ENCODE measurements around the gene KIAA0825. TPM values are rescaled to one million over a fixed set of nuclear protein-coding genes. Genes with fewer than 3 reads are reported as not detected.
A peak's percentile ranks its signal among the peaks of the same experiment; 100 is the strongest.

The KIAA0825 gene
- total and polyA plus RNA-seq, 2 experiments from 2014 or later, result 3.0 to 7.0 TPM

DNA sequence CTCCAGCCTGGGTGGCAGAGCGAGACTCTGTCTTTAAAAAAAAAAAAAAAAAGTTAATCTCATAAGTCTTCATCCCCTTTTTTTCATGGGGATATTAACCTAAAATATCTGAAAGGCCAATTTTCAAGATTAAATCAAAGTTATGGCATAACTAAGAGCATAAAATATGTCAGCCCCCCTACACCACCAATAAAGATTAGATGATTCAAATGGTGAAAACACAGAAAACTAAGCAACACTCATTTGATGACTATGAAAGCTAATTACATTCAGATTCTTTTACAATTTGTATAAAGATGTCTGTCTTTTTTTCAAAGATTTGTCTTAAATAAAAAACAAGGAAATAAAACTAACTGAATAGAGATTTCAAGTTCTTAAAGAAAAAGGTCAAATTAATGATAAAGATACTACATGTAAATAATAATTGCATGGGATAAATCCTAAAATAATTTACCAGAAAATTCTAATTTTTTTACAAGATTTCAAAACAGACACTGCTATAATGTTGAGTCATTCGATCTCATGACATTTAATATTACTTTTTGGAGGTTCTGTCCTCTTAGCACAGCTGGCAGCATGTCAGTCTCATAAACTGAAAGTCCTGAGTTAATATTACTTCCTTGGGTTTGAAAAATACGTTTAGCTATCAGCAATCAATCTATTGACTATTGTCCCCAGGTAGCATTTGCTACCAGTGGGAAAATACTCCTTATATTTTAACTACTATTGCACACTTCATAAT is 112.9 kb downstream of the KIAA0825 start:
- WGBS, 2 experiments (ENCODE audit: low coverage in 1 of 2, low lambda C conversion rate in 2 of 2, missing lambda C conversion rate in 2 of 2), result 22 to 31% methylated on average over 3 of the region's 3 CpGs
- H3F3A ChIP-seq (ENCODE audit: insufficient read depth), result no peaks in the 10 kb centered on the region
- peak; percentile 74 for DNase-seq
- peaks cover 32% of the 10 kb centered on the region for H3K4me1 ChIP-seq (ENCODE audit: insufficient read depth)
- in situ Hi-C loops (cut with MboI), result no loop called here
- no peaks in the 10 kb centered on the region for H3K27me3 ChIP-seq (replicated peaks; ENCODE audit: insufficient read depth)
- H3K9ac ChIP-seq, result no peak overlapping the region; the same call in 1 of the 2 replicates
- no peaks in the 10 kb centered on the region for H3K79me2 ChIP-seq (ENCODE audit: insufficient read depth)
- no peaks in the 10 kb centered on the region for H3K9me3 ChIP-seq (ENCODE audit: low read depth)
- no peaks in the 10 kb centered on the region for H3K9me2 ChIP-seq (ENCODE audit: insufficient read depth)
- TF ChIP-seq EZH2phosphoT487 (IDR thresholded peaks at IDR 0.05; ENCODE audit: insufficient read depth, low read depth), result peak; percentile 84; the same call in 1 of the 2 replicates
- TF ChIP-seq EZH2 (IDR thresholded peaks at IDR 0.05; ENCODE audit: insufficient read depth, poor library complexity, severe bottlenecking), result no peak
- H3K4me2 ChIP-seq (ENCODE audit: unreplicated experiment), result peak overlapping the region; percentile 31
- H3K4me3 ChIP-seq, result no peak overlapping the region
- H2AFZ ChIP-seq, result 0 out of 2 replicates have a peak overlapping the region, but pooled peaks have one; percentile 17
- no peaks in the 10 kb centered on the region for H4K20me1 ChIP-seq (ENCODE audit: insufficient read depth)
- peak overlapping the region; percentile 47 for H3K27ac ChIP-seq
- no peaks in the 10 kb centered on the region for H3K36me3 ChIP-seq (ENCODE audit: low read depth)

DNA sequence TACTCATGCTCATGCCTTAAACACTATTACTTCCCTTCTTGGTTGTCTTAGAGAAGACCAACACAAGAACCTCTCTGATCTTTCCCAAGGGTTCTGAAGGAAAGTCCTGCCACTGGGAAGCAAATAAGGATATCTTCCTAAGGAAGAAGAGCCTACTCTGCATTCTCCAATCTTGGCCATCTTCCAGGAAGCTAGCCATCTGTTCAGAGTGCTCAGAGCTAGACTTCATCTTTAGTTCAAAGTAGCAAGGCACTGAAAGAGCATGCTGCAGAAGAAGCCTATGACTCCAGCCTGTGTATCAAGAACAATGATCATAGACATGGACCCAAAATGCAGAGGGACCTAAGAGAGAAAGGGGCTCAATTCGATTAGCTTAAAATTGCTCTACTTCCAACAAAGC is 114.7 kb downstream of the KIAA0825 start:
- no peak overlapping the region for H3K27ac ChIP-seq
- H3K4me3 ChIP-seq, result no peak overlapping the region
- in situ Hi-C loops (cut with MboI), result no loop called here
- no peaks in the 10 kb centered on the region for H3K9me2 ChIP-seq (ENCODE audit: insufficient read depth)
- H3F3A ChIP-seq (ENCODE audit: insufficient read depth), result no peaks in the 10 kb centered on the region
- no peaks in the 10 kb centered on the region for H4K20me1 ChIP-seq (ENCODE audit: insufficient read depth)
- H3K27me3 ChIP-seq (replicated peaks; ENCODE audit: insufficient read depth), result no peaks in the 10 kb centered on the region
- H3K4me1 ChIP-seq (ENCODE audit: insufficient read depth), result peaks cover 16% of the 10 kb centered on the region
- H2AFZ ChIP-seq, result no peak overlapping the region
- no peaks in the 10 kb centered on the region for H3K79me2 ChIP-seq (ENCODE audit: insufficient read depth)
- TF ChIP-seq EZH2phosphoT487 (IDR thresholded peaks at IDR 0.05; ENCODE audit: insufficient read depth, low read depth), result no peak
- no peak for TF ChIP-seq EZH2 (IDR thresholded peaks at IDR 0.05; ENCODE audit: insufficient read depth, poor library complexity, severe bottlenecking)
- DNase-seq, result no peak
- no peaks in the 10 kb centered on the region for H3K9me3 ChIP-seq (ENCODE audit: low read depth)
- 97 to 100% methylated on average over 1 of the region's 1 CpG for WGBS, 2 experiments (ENCODE audit: low coverage in 1 of 2, low lambda C conversion rate in 2 of 2, missing lambda C conversion rate in 2 of 2)
- H3K4me2 ChIP-seq (ENCODE audit: unreplicated experiment), result no peak overlapping the region
- no peaks in the 10 kb centered on the region for H3K36me3 ChIP-seq (ENCODE audit: low read depth)
- no peak overlapping the region for H3K9ac ChIP-seq

DNA sequence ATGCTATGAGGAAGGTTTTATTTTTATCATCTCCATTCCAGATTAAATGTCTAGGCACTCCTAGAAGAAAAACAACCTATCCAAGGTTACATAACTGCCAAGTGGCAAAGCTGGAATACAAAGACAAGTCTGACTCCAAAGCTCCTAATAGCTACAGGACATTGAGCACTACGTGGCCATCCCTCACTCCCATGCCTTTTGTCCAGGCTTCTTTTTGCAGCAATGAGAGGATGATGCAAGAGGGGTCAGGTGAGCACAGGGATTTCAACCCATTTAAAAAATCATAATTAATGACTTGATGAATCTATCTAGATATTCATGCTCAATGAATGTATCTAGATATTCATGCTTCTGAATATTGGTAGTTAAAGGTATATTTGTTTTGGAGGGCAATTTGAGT is 117.0 kb downstream of the KIAA0825 start:
- Histone ChIP-seq H3K79me2 (ENCODE audit: insufficient read depth) (no peaks in the 10 kb centered on the region), H3K36me3 (ENCODE audit: low read depth) (no peaks in the 10 kb centered on the region), H3F3A (ENCODE audit: insufficient read depth) (no peaks in the 10 kb centered on the region), H3K27ac (no peak overlapping the region), H4K20me1 (ENCODE audit: insufficient read depth) (no peaks in the 10 kb centered on the region), H3K27me3 (replicated peaks; ENCODE audit: insufficient read depth) (no peaks in the 10 kb centered on the region), H3K4me3 (no peak overlapping the region), H3K9ac (no peak overlapping the region), H3K9me2 (ENCODE audit: insufficient read depth) (no peaks in the 10 kb centered on the region), H3K9me3 (ENCODE audit: low read depth) (no peaks in the 10 kb centered on the region), H3K4me1 (ENCODE audit: insufficient read depth) (peaks cover 12% of the 10 kb centered on the region), H3K4me2 (ENCODE audit: unreplicated experiment) (no peak overlapping the region), H2AFZ (no peak overlapping the region)
- no peak for DNase-seq
- TF ChIP-seq EZH2phosphoT487 (IDR thresholded peaks at IDR 0.05; ENCODE audit: insufficient read depth, low read depth), result no peak
- TF ChIP-seq EZH2 (IDR thresholded peaks at IDR 0.05; ENCODE audit: insufficient read depth, poor library complexity, severe bottlenecking), result no peak
- WGBS, 2 experiments (ENCODE audit: low coverage in 1 of 2, low lambda C conversion rate in 2 of 2, missing lambda C conversion rate in 2 of 2), result 39 to 50% methylated on average over 1 of the region's 1 CpG
- in situ Hi-C loops (cut with MboI), result no loop called here

DNA sequence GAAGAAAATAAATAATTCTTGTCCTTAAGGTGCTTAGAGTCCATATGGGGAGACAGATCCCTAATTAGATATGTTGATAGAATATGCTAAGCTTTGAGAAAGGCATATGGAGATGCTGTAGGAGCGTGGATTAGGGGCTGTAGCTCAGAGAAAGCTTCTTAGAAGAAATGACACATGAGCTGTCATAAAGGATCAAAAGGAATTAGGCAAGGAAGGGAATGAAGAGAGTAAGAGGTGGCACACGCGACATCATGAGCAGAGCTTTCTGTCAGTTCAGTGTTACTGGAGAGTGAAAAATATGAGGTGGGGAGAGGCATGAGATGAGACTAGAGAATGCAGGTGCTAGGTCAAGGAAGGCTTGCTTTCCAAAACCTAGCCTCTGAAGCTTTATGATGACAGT is 118.6 kb downstream of the KIAA0825 start:
- Histone ChIP-seq H3K9me3 (ENCODE audit: low read depth) (no peaks in the 10 kb centered on the region), H3K27ac (no peak overlapping the region), H3K36me3 (ENCODE audit: low read depth) (no peaks in the 10 kb centered on the region), H3K79me2 (ENCODE audit: insufficient read depth) (no peaks in the 10 kb centered on the region), H3K4me2 (ENCODE audit: unreplicated experiment) (no peak overlapping the region), H4K20me1 (ENCODE audit: insufficient read depth) (no peaks in the 10 kb centered on the region), H2AFZ (no peak overlapping the region), H3K27me3 (replicated peaks; ENCODE audit: insufficient read depth) (no peaks in the 10 kb centered on the region), H3K9me2 (ENCODE audit: insufficient read depth) (no peaks in the 10 kb centered on the region), H3F3A (ENCODE audit: insufficient read depth) (no peaks in the 10 kb centered on the region), H3K9ac (no peak overlapping the region), H3K4me3 (no peak overlapping the region), H3K4me1 (ENCODE audit: insufficient read depth) (no peaks in the 10 kb centered on the region)
- in situ Hi-C loops (cut with MboI), result no loop called here
- 94 to 97% methylated on average over 3 of the region's 3 CpGs for WGBS, 2 experiments (ENCODE audit: low coverage in 1 of 2, low lambda C conversion rate in 2 of 2, missing lambda C conversion rate in 2 of 2)
- DNase-seq, result no peak
- TF ChIP-seq EZH2 (IDR thresholded peaks at IDR 0.05; ENCODE audit: insufficient read depth, poor library complexity, severe bottlenecking), result no peak
- TF ChIP-seq EZH2phosphoT487 (IDR thresholded peaks at IDR 0.05; ENCODE audit: insufficient read depth, low read depth), result no peak
